HG03520 (cell line): ENCODE data around the gene MMP7.

Experiments used
- ATAC-seq: cut with Tn5 transposase; IDR thresholded peaks from one replicate; pipeline ENCODE4 v1.9.1; 2021; ENCODE audit warnings: mild to moderate bottlenecking, moderate library complexity; ENCODE audit not compliant: unreplicated experiment

Gene MMP7

DNA sequence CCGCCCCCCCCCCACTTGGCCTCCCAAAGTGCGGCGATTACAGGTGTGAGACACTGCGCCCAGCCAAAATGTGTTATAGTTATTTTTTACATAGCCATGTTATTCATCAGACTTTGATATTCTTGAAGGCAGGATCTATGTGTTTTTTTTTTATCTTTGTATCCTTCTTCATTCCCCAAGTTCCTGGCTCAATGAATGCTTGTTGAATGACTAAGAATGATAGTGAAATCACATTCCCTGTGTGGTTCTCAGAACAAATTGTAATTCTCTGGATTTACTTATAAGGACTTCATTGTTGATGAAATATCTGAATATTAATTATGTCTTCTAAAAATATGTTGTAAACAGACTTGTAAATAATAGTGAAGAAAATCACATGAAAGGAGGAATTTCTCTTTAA lies 33.5 kb downstream of the MMP7 start:
- no peak for ATAC-seq

DNA sequence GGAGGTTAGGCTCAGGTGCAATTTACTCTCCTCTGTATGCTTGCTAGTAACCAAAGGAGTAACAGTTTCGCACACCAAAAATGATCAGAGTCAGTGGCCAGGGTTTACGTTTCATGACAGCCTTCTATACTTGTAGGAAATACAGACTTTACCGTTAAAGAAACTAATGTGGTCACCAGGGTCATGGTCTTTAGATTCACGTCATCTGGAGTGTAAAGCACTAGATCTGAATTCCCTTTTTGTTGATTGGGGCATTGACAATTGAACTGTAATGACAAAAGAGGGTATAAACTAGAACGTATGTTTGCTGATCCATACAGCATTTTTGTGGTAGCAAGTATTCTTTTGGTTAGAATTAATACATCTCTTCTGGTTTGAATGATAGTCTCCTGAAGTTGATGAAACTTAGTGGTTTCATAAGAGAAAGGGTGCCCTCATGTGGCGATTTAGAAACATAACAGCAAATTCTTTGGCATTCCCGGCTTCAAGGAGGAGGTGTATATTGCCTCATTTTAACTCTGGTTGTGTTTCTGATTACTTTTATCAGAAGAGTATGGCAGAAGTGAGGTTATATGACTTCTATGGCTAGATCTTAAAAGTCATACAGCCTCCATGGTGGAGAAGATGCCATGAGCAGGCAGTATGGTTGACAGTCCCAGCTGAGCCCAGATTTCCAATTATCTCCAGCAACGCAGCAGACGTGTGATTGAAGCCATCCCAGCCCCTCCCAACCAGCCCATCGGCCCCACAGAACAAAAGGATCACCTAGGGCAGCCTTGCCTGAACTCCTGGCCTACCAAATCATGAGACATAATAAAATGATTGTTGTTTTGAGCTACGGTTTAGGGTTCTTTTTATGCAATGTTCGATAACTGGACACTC lies 35.1 kb downstream of the MMP7 start:
- ATAC-seq: peak; percentile 91

DNA sequence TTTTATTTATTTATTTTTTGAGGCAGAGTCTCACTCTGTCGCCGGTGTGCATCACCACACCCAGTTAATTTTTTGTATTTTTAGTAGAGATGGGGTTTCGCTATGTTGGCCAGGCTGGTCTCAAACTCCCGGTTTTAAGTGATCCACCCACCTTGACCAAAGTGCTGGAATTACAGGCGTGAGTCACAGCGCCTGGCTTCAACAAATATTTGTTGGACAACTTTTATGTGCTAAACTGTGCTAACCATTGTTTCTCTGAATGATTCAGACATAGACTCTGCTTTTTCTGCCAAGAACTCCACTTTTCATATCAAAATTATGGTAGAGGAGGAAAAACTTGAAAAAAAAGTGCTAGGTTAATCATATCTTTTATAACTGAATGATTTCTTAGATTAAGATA lies 36.3 kb downstream of the MMP7 start:
- no peak for ATAC-seq

DNA sequence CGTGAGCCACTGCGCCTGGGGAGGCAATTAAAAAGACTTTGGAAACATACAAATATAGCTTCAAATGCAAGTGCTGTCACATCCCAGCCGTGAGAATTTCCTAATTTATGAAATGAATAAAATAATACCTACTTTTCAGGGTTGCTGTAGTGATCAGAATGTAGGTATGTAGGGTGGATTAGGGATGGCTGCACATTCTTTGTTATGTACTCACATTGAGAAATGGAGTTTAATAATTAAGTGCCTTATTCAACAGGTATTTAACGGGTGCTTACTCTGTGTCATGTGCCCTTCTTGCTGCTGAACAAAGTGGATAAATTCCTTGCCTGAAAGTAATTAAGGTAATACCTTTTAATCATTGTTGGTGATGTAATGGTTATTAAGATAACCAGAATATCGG lies 37.0 kb downstream of the MMP7 start:
- ATAC-seq: no peak

DNA sequence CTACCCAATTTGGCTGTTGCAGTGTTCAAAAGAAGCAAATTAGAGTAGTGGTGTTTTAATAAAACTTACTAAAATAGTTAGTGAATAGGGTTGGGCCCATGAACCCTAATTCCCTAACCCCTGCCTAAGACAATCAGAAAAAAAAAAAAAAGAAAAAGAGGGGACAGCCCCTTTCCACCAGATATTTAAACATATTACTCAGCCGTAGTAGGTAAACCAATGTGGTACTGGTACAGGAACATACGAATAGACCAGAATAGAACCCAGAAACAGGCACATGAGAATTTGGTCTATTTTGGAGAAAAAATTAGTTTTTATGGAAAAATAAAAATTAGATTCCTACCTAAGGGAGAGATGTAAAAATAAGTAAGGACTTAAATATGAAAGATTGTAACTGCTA lies 38.6 kb downstream of the MMP7 start:
- ATAC-seq: no peak

DNA sequence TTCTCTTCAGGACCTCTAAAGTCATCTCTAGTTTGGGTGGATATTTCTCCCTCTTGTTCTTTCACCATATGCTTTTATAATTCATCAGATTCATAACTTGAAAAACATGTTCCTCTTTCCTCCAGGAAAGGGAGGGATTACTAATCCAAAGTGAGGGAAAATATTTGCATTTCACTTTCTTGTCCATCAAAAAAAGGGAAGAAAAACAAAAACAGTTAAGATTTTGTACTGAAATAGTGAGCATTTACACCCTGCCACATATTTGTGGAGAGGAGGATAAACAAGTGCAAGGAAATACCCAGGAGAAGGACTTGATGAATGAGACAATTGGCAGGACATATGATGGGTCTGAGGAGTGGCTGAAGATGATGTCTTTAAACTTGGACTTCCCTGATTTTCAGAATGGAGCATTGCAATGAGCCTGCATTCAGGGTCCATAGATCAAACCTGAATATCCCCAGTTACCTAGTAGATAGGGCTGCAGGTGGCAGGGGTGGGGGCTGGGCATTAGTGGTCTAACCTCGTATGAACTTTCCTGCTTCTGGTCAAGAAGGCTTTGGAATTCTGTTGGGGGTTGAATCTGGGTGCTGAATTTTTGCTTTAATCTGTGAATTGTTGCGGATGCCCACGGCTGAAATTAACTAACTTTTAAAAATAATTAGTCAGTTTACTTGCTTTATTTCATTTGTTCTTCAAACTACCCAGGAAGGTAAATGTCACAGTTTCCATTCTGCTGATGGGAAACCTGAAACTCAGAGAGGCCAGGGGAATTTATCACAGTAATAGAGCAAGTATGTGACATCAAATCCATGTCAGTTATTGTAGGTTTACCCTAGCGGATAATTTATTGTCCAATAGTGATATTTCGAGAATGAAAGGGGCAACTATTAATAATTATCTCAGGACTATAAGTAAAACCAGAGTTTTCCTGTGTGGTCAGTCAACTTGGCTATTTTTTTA lies 41.1 kb downstream of the MMP7 start:
- no peak for ATAC-seq

DNA sequence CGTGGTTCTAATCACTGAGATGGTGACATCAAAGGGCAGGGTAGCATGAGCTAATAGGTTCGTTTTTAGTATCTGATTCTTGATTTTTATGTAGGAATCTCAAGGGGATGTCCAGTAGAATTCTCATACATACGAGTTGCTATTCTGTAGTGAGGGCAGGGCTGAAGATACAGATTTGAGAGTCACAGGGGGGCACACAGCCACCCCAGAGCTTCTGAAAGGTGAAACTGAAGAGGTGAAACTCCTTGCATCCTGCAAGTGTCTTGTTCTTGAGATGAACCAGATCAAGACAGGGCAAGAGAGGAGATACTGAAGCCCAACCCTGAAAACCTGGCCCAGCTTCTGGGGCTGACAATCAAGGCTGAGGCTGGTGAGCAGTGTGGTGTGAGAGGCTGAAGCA lies 42.3 kb downstream of the MMP7 start:
- ATAC-seq: peak; percentile 84

DNA sequence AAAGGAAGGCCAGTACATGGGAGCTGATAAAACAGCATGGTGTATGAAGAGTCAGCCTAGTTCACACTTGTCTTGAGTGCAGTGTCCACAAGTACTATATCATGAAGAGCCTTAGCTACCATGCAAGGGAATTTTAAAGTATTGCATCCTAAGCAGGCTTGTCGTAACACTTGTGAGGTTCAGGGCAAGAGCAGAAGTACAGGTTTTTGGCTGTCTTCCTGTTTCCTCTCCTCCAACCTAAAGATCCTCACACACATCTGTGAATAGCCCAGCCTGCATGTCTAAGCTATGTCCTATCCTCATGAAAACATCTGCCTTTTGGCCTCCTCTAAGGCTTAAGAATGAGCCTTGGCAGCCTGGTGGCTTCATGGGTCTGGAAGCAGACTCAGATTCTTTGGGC lies 43.3 kb downstream of the MMP7 start:
- no peak for ATAC-seq

DNA sequence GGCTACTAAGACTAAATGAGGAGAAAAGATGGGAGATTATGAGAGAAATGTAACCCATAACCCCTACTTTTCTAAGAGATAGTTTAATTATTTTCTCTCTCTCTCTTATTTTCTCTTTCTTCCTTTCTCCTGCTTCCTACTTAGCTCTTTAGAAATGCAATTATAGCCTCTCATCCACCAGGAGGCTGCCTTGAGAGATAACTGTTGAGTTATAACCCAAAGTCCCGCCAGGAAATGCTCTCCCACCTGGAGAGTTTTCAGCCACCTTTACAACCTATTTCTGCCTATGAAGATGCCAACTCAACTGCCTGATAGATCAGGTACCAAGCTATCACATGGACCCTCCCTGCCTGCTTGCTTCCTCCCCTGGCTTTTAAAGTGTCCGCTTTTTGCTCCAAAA lies 44.0 kb downstream of the MMP7 start:
- ATAC-seq: no peak

DNA sequence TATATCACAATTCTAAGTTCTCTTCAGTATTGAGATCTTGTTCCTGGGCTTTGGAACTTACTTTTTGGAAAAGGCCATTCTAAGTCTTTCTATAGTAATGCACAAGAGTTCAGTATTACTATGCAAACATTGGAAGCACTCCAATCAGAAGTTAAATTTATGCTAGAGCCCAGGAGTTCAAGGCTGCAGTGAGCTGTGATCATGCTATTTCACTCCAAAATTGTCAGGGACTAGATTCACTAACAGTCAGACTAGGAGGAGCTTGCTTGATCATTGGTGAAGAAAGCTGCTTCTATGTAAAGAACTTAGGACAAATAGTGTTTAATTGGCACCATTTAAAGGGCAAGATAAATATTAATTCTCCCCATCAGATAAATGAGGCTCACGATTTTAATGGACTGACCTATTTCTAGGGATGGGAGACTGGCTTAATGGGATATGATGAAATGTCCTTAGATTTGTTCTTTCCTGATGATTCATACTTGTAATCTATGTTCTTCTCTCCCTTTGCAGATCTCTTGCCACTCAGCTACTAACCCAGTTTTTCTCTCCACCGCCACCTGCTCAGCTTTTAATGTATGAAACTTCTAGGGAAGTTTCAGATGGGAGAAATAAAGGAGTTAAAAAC lies 45.3 kb downstream of the MMP7 start:
- no peak for ATAC-seq

DNA sequence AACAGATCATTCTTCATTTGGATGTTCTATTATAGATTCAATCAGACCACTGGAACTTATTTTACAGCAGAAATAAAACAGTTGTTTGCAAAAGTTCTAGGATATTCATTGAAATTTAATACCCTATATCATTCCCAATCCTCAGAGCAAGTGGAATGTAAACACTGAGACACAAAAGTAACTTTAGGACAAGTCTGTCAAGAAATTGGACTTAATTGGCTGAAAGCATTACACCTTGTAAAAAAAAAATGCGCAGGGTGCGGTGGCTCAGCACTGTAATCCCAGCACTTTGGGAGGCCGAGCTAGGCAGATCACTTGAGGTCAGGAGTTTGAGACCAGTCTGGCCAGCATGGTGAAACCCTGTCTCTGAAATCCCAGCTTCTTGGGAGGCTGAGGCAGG lies 48.1 kb downstream of the MMP7 start:
- no peak for ATAC-seq

DNA sequence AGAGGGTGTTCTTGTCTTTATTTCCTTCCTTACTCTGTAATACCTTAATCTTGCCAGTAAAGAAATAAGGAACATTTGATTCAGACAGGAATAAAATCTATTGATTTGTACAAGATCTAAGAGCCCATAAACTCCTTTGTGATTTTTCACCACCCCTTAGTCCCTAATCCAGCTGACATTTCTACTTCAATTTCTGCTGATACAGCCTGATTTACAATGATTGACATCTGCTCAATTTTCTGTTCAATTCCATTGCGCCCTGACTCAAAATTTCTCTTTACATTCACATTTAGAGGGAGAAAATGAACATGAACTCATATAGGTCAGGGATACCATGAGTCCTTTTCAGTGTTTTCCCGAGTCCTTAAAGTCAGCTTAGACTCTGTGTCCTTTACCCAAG lies 50.8 kb downstream of the MMP7 start:
- ATAC-seq: no peak

DNA sequence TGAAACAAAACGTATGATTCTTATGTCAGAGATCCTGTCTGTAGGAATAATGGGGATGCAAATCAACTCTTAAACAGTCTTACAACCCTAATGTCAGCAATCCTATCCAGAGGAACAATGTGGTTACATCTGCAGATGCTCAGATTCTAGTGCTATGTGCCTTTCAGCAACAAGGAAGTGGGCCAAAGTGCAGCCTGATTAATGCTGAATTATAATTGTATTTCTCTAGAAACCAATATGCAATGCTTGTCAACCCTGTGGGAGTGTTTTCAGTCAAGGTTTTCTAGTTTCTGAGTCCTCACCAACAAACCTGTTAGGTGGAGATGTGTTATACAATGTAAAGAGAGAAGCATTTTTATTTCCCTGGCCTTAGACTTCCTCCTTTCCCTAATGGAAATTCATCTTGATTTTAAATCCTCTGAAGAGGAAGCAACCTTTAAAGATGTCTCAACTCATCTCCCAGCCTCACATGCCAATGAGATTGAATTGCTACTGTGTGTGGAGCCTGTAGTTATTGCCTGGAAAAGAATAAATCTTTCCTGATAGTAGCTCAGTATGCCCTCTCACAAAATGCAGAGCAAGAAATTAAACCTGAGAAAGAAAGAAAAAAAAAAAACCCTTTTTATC lies 51.8 kb downstream of the MMP7 start:
- ATAC-seq: no peak

DNA sequence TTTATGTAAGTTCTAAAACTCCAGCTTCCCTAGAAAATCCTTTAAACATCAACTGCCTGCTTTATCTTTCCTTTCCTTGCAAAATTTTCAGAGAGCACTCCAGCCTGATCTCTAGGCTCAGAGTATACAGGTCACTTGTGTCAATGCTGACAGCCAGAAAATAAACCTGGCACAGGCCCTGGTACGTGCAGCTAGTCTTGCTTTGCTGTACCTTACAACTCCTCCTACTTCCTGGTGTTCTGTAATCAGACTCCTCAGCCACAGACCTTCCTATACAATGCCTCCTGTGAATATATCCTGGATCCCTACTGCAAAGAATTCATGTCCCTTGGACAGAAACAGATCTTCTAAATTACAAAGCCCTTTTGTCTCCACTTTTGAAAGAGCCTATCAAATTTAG lies 53.7 kb downstream of the MMP7 start:
- peak; percentile 23 for ATAC-seq

DNA sequence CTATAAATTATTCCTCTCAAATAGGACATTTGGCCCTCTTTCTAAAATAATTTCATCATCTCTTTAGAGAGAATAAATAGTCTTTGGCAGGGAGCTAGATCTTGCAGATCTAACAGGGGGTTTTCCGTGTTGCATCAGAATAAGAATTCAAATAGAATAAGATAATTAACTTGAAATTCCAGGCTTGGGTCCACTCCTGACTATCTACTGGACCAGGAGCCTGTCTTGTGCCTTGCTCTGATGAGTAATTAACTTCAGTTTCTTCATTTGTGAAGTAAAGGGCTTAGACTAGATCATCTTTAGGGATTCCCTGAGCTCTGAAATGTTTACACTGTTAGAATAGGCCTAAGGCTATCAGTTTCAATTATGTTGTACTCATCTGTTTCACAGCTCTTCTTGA lies 54.5 kb downstream of the MMP7 start:
- ATAC-seq: no peak

DNA sequence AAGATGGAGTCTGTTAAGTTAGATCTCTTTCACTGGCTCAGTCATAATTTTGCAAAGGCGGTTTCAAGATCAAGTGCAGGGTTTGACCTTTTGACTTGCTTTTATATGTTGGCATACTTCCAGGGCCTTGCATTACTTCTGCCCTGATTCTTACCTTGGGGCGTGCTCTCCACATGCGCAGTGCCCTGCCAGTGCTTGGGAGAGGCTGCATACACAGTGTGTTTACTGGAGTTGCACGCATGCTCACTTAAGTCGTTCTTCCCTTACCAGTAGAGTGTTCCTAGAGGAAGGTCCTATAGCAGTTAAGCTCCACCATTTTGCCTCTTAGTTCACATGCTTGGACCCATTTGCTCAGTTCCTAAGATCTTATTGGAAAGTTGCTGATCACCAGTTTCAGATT lies 57.0 kb downstream of the MMP7 start:
- no peak for ATAC-seq

DNA sequence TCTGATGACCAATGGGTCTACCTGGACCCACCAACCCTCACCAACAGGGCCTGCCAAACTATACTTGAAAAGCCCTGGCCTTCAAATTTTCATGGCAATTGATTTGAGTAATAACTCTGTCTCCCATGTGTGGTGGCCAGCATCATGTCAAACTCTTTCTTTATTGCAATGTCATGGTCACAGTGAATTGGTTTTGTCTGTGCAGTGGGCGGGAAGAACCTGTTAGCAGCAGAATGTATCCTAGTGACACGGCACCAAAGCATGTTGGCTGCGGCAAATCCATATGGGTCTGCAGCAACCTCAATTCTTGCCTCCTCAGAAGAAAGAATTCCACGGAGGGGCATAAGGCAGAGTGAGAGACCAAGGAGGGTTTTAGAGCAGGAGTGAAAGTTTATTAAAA lies 58.4 kb downstream of the MMP7 start:
- no peak for ATAC-seq

DNA sequence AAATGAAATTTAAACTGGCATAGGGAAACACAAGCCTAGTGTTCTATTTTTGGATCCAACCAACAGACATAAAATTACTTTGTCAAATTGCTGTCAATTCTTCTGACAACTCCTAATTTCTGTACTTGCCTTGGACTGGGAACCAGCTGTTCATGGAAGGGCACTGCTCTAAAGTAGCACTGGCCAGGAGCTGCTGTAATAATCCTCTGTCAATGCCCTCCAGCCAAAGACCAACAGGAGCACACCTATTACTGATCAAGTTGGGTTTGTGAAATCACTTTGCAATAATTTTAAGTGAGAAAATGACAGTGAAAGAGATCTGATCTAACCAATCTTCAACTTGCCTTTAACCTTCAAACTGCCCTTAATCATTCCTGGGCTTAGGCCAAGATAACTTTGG lies 59.1 kb downstream of the MMP7 start:
- no peak for ATAC-seq
